Retinal pigment epithelial cell (primary cell): ENCODE data around the gene SBSN.

Experiments
- DNase-seq: peaks from one replicate; pipeline ENCODE4 v3.0.0-alpha.2; 2010; ENCODE audit warnings: low read depth
- H3K4me3 ChIP-seq: 2 replicates; pipeline ENCODE4 v1.5.1; 2011; ENCODE audit warnings: mild to moderate bottlenecking, low read length, control low read depth, moderate library complexity
- TF ChIP-seq, protein P1 (sequence below): conservative IDR thresholded peaks from 2 replicates; pipeline ENCODE4 v1.5.1; 2011; ENCODE audit warnings: low read depth, low read length, control low read depth, inconsistent platforms

SBSN gene, protein sequence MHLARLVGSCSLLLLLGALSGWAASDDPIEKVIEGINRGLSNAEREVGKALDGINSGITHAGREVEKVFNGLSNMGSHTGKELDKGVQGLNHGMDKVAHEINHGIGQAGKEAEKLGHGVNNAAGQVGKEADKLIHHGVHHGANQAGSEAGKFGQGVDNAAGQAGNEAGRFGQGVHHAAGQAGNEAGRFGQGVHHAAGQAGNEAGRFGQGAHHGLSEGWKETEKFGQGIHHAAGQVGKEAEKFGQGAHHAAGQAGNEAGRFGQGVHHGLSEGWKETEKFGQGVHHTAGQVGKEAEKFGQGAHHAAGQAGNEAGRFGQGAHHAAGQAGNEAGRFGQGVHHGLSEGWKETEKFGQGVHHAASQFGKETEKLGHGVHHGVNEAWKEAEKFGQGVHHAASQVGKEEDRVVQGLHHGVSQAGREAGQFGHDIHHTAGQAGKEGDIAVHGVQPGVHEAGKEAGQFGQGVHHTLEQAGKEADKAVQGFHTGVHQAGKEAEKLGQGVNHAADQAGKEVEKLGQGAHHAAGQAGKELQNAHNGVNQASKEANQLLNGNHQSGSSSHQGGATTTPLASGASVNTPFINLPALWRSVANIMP

DNA sequence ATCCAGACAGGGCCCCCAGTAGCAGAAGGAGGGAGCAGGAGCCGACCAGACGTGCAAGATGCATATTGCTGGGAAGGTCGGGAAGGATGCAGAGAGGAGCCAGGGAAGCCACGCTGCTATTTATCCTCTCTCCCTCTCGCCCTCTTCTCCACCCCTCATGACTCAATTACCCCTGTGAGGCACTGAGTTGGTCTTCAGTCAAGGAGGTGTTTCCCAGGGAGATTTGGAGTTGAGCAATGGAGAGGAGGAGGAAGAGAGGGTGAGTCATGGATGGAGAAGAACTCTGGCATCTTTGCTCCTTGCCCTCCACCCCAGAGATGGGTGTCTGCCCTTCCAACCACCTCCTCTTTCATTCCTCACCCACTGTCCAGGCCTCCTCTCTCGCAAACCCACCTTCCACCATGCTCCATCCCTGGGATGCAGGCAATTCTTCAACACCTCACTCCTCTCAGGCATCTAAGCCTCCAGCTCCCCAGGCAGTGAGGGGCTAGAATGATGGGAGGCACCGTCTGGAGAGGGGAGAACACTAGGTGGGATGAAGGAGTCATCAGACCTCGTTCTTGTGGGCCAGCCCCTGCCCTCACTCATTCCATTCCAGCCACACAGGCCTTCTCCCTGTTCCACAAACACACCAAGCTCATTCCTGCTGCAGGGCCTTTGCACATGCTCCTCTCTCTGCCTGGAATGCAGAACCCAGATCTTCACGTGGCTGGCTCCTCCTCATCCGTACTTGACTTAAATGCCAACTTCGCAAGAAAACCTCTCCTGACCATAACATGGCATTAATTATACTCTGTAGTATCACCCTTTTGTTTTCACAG, at the start of gene SBSN:
Gene SBSN, minus strand, starts transcription at position 94 of the 821 bp plus-strand sequence. Its CDS starts 30 bp downstream, at position 64.
- DNase-seq, result no peak
- no peak within 1 kb of the TSS for H3K4me3 ChIP-seq
- TF ChIP-seq, protein P1, sequence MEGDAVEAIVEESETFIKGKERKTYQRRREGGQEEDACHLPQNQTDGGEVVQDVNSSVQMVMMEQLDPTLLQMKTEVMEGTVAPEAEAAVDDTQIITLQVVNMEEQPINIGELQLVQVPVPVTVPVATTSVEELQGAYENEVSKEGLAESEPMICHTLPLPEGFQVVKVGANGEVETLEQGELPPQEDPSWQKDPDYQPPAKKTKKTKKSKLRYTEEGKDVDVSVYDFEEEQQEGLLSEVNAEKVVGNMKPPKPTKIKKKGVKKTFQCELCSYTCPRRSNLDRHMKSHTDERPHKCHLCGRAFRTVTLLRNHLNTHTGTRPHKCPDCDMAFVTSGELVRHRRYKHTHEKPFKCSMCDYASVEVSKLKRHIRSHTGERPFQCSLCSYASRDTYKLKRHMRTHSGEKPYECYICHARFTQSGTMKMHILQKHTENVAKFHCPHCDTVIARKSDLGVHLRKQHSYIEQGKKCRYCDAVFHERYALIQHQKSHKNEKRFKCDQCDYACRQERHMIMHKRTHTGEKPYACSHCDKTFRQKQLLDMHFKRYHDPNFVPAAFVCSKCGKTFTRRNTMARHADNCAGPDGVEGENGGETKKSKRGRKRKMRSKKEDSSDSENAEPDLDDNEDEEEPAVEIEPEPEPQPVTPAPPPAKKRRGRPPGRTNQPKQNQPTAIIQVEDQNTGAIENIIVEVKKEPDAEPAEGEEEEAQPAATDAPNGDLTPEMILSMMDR, result no peak

DNA sequence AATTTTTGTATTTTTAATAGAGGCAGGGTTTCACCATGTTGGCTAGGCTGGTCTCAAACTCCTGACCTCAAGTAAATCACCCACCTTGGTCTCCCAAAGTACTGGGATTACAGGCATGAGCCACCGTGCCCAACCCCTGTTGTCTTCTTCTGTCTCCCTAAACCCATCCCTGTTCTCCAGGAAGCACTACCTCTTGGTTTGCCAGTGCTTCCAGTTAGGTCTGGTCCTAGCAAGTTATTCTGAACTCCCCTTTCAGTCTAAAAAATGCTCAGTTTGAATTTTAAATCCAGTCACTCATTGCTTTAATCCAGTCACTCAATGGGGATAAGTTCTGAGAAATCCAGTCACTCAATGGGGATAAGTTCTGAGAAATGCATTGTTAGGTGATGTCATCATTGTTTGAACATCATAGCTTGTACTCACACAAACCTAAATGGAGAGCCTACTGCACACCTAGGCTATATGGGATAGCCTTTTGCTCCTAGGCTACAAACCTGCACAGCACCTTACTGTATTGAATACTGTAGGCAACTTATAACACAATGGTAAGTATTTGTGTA, 43.4 kb upstream of the SBSN start:
- no peak for DNase-seq
- TF ChIP-seq, protein P1, result no peak

DNA sequence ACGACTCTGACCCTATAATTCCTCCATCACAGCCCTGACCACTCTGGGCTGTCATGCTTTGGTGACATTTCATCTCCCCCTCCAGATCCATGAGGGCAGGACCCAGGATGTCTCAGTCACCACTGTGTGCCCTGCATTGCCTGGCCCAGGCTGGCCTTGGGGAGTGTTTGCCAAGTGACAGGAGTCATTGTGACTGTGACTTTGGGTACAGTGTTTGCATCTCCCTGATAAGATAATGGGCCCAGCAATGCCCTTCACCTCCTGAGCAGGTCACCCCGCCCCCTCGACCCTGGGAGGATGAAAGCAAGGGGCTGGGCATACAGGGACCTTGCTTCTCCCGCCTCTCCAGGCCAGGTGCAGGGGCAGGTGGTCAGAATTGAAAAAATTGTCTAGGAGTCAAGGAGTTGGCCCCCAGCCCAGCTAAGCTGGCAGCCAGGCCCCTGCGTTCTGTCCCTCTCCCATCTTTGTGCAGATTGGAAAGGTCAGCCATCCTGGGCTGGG, 41.2 kb upstream of the SBSN start:
- H3K4me3 ChIP-seq, result no peak overlapping the region
- TF ChIP-seq, protein P1, result no peak
- no peak for DNase-seq

More for the DNA sequence above, 43.4 kb upstream of the SBSN start:
- no peak overlapping the region for H3K4me3 ChIP-seq

DNA sequence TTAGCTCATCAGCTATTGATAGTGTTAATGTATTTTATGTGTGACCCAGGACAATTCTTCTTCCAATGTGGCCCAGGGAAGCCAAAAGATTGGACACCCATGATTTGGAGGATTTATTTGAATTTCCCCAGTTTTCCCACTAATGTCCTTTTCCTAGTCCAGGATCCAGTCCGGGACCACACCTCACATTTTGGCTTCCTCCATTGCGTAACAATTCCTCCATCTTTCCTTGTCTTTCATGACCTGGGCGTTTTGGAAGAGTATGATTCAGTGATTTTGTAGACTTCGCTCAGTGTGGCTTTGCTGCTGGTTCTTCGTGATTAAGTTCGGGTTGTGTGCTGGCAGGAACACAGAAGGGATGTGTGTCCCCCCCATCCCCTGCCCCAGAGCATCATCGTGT, 38.6 kb upstream of the SBSN start:
- DNase-seq, result no peak
- no peak overlapping the region for H3K4me3 ChIP-seq
- TF ChIP-seq, protein P1, result no peak

DNA sequence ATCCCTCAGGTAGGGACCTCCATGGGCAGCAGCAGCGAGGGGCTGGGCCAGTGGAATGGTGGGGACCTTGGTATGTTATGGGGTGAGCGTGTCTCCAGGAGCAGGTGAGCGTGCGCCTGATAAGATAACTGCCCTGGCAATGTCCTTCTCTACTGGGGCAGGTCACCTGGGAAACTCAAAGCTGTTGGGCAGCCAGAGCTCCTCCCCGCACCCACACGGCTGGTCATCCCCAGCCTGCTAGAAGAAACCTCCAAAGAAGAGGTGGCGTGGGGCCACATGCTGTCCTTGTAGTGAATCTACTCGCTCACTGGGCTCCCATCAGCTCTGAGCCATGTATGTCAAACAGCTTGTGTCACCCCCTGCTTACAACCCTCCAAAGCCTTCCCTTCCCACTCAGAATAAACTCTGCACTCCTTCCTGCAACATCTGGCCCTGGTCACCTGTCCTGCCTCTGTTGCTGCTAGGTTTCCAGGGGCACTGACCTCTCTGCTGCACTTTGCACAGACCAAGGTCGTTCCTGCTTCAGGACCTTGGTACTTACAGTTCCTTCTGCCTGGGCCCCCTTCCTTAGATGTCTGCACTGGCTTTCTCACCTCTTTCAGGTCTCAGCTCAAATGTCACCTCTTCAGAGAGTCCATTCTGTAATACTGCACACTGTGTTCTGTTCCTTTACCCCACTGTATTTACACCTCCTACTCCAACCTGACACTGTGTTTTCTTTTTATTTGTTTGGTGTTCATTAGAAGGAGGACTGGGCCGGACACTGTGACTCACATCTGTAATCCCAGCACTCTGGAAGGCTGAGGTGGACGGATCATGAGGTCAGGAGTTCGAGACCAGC, 37.1 kb upstream of the SBSN start:
- no peak for DNase-seq
- no peak overlapping the region for H3K4me3 ChIP-seq
- TF ChIP-seq, protein P1, result no peak

DNA sequence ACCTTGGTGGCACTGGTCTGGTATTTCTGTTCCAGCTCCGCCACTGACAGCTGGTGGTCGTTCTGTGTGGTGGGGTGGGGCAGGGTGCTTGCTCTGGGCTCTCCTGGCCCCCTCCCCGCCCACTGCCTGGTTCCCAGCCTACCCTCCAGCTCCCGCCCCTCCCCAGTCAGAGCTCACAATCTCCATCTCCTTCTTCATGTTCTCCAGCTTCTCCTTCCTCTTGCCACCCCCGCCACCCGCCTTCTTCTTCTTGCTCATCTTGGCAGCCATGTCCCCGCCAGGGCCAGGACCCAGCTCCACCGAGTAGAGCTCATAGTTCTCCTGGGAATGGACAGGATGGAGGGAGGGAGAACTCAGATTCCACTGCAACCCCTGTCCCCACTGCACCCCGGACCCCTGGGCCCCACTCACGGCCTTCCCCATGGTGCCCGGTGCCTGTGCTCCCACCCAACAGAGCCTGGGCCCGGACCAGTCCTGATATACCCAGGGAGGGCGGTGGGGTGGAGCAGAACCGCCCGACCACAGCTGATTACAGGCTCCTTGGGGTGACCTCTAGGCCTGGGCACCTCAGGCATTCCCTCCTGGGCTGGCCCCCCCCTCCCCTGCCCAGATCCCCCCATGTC, 35.2 kb upstream of the SBSN start, which contains the start of gene ATP4A:
Gene ATP4A, minus strand, starts transcription at position 452 of the 623 bp plus-strand sequence. Its CDS starts 29 bp downstream, at position 423.
- H3K4me3 ChIP-seq, result no peak within 1 kb of the TSS
- TF ChIP-seq, protein P1, result no peak
- DNase-seq, result no peak
